ENCODE measurements around the gene KRT31. TPM values are rescaled to one million over a fixed set of nuclear protein-coding genes. Genes with fewer than 3 reads are reported as not detected.

Gene KRT31
- total RNA-seq, 6 experiments from 2014 or later, result 0.09 to 0.14 TPM; not detected in 4

DNA sequence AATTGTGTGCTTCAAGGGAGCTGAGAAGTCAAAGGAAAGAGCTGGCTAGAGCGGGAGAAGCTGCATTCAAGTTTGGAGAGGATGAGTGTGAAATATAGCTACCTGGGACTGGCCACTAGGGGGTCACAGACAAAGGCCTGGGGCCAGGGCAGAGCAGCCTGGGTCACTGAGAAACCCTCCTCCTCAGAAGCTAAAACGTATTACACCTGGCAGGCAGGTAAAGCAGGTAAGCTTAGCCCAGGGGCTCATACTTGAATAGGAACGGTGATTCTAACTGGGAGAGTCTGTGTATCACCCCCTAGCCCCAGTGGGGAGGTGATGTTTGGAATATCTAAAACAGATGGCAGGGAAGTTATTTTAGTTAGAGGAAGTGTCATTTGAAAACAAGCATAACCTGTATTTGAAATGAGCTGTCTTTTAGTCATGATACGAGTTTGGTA, 20.2 kb upstream of the KRT31 start:
- Mint-ChIP-seq H3K9me3 (no peaks in the 10 kb centered on the region), H3K36me3 (ENCODE audit: low read depth) (no peaks in the 10 kb centered on the region; the same call in 1 of the 2 replicates), H3K4me1 (ENCODE audit: low read depth) (peaks cover 86% of the 10 kb centered on the region), H3K27ac (peak overlapping the region; percentile 88), H3K27me3 (ENCODE audit: insufficient read depth) (no peaks in the 10 kb centered on the region), H3K4me3 (peak overlapping the region; percentile 16)
- TF ChIP-seq, protein P1, sequence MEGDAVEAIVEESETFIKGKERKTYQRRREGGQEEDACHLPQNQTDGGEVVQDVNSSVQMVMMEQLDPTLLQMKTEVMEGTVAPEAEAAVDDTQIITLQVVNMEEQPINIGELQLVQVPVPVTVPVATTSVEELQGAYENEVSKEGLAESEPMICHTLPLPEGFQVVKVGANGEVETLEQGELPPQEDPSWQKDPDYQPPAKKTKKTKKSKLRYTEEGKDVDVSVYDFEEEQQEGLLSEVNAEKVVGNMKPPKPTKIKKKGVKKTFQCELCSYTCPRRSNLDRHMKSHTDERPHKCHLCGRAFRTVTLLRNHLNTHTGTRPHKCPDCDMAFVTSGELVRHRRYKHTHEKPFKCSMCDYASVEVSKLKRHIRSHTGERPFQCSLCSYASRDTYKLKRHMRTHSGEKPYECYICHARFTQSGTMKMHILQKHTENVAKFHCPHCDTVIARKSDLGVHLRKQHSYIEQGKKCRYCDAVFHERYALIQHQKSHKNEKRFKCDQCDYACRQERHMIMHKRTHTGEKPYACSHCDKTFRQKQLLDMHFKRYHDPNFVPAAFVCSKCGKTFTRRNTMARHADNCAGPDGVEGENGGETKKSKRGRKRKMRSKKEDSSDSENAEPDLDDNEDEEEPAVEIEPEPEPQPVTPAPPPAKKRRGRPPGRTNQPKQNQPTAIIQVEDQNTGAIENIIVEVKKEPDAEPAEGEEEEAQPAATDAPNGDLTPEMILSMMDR (IDR thresholded peaks at IDR 0.05), result peak; percentile 67
- no peak for DNase-seq

DNA sequence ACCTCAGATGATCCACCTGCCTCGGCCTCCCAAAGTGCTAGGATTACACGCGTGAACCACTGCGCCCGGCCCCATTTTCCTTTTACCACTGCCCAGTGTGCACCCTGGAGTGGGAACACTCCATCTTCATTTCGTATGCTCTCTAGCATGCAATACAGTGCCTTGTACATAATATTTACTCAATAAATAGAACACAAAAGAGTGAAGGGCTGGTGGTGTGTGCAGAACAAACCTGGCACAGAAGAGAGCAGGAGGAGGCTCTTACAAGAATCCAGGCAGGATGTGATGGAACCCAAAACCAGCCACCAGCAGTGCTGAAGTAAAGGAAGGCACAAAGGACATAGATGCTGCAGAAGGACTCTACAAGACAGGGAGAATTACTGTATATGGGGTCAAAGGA, 19.7 kb upstream of the KRT31 start:
- Mint-ChIP-seq H3K27me3 (ENCODE audit: insufficient read depth) (no peaks in the 10 kb centered on the region), H3K4me3 (peak overlapping the region; percentile 16), H3K9me3 (no peaks in the 10 kb centered on the region), H3K36me3 (ENCODE audit: low read depth) (no peaks in the 10 kb centered on the region; the same call in 1 of the 2 replicates), H3K27ac (peak overlapping the region; percentile 88), H3K4me1 (ENCODE audit: low read depth) (peaks cover 91% of the 10 kb centered on the region)
- DNase-seq, result no peak
- TF ChIP-seq, protein P1 (IDR thresholded peaks at IDR 0.05), result no peak

DNA sequence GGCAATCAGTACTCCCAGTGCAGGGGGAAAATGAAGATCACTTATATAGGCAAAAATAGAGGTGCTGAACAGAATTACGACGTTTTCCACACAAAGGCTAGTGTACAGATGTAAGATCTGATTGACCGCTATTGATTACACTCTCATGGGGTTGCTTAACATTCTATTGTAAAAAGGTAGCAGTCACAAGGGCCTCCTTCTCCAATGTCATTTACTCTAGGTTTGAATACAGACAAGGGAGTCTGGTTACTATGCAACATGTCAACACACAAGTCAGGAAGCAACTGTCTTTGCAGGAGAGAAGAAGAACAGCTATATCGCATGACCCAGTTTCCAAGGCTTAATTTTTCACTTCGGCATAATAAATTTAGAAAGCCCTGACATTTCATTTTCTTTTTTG, 19.1 kb upstream of the KRT31 start:
- H3K27ac Mint-ChIP-seq, result peak overlapping the region; percentile 88
- TF ChIP-seq, protein P1 (IDR thresholded peaks at IDR 0.05), result no peak

DNA sequence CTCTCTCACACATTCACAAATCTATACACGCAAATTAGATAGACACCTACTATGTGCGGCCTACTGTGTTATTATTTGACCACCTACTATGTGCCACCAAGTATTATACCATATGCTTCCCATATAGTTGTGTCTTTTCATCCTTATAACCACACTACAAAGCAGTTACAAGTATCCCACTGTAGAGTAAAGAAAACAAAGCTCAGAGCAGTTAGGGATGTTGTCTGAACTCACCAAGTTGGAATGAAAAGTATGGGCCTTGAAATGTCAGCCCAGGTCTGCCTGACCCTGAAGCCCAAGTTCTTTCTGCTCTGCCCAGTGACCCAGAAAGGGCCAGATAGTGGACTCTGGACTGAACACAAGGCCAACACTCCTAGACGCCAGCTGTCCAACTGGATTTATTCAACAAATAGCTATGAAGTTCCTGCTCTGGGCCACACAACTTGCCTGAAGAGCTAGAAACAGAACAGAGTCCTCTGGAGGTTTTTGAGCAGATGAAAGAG, 18.5 kb upstream of the KRT31 start:
- H3K27ac Mint-ChIP-seq, result peak overlapping the region; percentile 88
- DNase-seq, result peak; percentile 62
- H3K27me3 Mint-ChIP-seq (ENCODE audit: insufficient read depth), result no peaks in the 10 kb centered on the region
- peak overlapping the region; percentile 57; the same call in 1 of the 2 replicates for H3K4me3 Mint-ChIP-seq
- H3K9me3 Mint-ChIP-seq, result no peaks in the 10 kb centered on the region
- TF ChIP-seq, protein P1 (IDR thresholded peaks at IDR 0.05), result no peak
- H3K36me3 Mint-ChIP-seq (ENCODE audit: low read depth), result no peaks in the 10 kb centered on the region; the same call in 1 of the 2 replicates
- H3K4me1 Mint-ChIP-seq (ENCODE audit: low read depth), result peaks cover 87% of the 10 kb centered on the region

More for the DNA sequence above, 19.1 kb upstream of the KRT31 start:
- Mint-ChIP-seq H3K27me3 (ENCODE audit: insufficient read depth) (no peaks in the 10 kb centered on the region), H3K4me1 (ENCODE audit: low read depth) (peaks cover 93% of the 10 kb centered on the region), H3K9me3 (no peaks in the 10 kb centered on the region), H3K4me3 (peak overlapping the region; percentile 57; the same call in 1 of the 2 replicates), H3K36me3 (ENCODE audit: low read depth) (no peaks in the 10 kb centered on the region; the same call in 1 of the 2 replicates)
- DNase-seq, result no peak

DNA sequence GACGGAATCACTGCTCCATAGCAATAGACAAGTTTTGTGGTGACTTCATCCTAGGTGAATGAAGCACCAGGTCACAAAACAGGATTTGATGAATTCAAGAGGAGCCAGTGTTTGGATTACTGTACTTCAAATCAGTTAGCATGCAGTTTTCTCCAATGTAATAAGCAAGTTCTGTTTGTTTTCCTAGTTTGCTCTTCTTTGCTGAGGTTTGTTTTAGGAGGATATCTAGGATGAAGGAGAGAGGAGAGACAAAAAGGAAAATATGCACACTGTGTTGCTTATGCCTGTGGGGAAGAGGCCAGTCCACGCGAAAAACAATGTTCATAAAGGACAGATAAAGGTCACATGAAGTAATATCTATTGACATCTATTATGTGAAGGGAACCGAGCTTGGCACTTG, 18.0 kb upstream of the KRT31 start:
- Mint-ChIP-seq H3K36me3 (ENCODE audit: low read depth) (no peaks in the 10 kb centered on the region; the same call in 1 of the 2 replicates), H3K27ac (peak overlapping the region; percentile 88), H3K4me1 (ENCODE audit: low read depth) (peaks cover 82% of the 10 kb centered on the region), H3K4me3 (no peak overlapping the region), H3K27me3 (ENCODE audit: insufficient read depth) (no peaks in the 10 kb centered on the region), H3K9me3 (no peaks in the 10 kb centered on the region)
- TF ChIP-seq, protein P1 (IDR thresholded peaks at IDR 0.05), result no peak
- no peak for DNase-seq

All from HFFc6 (cell line).